HG02759 (cell line): Measurements from ENCODE around the gene LUC7L.
A peak's percentile ranks its signal among the peaks of the same experiment; 100 is the strongest.
"Not testable (repeated sequence)": the region's sequence is repeated elsewhere in the genome, so short reads cannot be mapped to it uniquely, and the experiment has no call there.

Source experiments
- ATAC-seq: cut with Tn5 transposase; IDR thresholded peaks from one replicate; pipeline ENCODE4 v1.9.1; 2021; ENCODE audit warnings: mild to moderate bottlenecking, moderate library complexity; ENCODE audit not compliant: unreplicated experiment

LUC7L gene

DNA sequence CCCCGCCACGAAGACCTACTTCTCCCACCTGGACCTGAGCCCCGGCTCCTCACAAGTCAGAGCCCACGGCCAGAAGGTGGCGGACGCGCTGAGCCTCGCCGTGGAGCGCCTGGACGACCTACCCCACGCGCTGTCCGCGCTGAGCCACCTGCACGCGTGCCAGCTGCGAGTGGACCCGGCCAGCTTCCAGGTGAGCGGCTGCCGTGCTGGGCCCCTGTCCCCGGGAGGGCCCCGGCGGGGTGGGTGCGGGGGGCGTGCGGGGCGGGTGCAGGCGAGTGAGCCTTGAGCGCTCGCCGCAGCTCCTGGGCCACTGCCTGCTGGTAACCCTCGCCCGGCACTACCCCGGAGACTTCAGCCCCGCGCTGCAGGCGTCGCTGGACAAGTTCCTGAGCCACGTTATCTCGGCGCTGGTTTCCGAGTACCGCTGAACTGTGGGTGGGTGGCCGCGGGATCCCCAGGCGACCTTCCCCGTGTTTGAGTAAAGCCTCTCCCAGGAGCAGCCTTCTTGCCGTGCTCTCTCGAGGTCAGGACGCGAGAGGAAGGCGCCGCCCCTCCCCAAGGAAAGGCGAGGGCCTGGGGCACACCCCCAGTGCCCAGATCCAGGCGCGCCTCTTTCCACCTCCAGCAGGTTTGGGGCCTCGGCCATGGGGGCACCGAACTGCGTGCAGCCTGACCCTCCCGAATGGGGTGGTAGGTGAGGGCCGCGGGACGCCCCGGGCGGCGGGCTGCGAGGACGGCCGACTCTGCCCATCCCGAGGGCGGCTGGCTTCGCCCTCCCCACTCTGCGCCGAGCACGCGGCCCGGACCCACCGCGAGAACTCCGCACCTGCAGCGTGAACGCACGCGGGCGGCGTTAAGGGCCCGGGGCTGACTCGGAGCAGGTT lies 48.3 kb downstream of the LUC7L start:
- peak; percentile 73 for ATAC-seq

- no peak for ATAC-seq
These were observed 49.1 kb downstream of the LUC7L start, which contains the start of gene HBQ1 for GRCh38 chr16:180101-180675. TSS of gene HBQ1 (plus strand) at chr16:180459. CDS start at chr16:180487, 28 bp downstream.

DNA sequence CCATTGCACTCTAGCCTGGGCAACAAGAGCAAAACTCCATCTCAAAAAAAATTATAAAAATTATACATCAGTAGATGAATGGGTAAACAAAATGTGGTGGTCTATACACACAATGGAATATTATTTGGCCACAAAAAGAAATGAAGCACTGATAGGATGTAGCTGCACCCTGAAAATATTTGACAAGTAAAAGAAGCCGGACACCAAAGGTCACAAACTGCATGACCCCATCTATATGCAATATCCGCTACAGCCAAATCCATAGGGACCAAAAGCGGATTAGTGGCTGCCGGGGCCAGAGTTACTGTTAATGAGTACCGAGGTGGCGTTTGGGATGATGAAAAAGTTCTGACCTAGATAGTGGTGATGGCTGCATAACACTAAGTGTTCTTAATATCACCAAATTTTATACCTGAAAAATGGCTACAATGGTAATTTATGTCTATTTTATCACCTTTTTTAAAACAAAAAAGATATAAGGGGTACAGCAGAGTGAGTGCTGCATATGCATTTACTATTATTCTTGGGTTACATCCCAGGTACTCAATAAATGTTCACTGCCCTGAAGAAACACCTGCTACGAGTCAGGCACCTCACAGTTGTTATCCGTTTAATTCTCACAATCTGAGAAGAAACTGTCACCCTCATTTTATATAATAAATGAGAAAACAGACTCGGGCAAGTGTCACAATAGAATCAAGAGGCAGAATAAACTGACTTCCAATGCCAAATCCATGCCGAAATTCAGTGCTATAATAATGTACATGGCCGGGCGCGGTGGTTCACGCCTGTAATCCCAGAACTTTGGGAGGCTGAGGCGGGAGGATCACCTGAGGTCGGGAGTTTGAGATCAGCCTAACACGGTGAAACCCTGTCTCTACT lies 49.8 kb downstream of the LUC7L start:
- ATAC-seq: no peak

DNA sequence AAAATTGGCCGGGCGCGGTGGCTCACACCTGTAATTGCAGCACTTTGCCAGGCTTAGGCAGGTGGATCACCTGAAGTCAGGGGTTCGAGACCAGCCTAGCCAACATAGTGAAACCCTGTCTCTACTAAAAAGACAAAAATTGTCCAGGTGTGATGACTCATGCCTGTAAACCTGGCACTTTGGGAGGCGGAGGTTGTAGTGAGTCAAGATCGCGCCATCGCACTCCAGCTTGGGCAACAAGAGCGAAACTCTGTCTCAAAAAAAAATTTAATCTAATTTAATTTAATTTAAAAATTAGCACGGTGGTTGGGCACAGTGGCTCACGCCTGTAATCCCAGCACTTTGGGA lies 50.6 kb downstream of the LUC7L start:
- ATAC-seq: no peak

- ATAC-seq: no peak
These were observed 51.1 kb downstream of the LUC7L start for GRCh38 chr16:177981-178667.

- no peak for ATAC-seq
These were observed 51.8 kb downstream of the LUC7L start for GRCh38 chr16:177394-177822.

DNA sequence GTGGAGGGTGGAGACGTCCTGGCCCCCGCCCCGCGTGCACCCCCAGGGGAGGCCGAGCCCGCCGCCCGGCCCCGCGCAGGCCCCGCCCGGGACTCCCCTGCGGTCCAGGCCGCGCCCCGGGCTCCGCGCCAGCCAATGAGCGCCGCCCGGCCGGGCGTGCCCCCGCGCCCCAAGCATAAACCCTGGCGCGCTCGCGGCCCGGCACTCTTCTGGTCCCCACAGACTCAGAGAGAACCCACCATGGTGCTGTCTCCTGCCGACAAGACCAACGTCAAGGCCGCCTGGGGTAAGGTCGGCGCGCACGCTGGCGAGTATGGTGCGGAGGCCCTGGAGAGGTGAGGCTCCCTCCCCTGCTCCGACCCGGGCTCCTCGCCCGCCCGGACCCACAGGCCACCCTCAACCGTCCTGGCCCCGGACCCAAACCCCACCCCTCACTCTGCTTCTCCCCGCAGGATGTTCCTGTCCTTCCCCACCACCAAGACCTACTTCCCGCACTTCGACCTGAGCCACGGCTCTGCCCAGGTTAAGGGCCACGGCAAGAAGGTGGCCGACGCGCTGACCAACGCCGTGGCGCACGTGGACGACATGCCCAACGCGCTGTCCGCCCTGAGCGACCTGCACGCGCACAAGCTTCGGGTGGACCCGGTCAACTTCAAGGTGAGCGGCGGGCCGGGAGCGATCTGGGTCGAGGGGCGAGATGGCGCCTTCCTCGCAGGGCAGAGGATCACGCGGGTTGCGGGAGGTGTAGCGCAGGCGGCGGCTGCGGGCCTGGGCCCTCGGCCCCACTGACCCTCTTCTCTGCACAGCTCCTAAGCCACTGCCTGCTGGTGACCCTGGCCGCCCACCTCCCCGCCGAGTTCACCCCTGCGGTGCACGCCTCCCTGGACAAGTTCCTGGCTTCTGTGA lies 52.5 kb downstream of the LUC7L start, which contains the start of gene HBA1:
Gene HBA1 (plus strand): TSS at position 204 of the 906 bp plus-strand sequence. CDS start 37 bp downstream, at position 241.
- ATAC-seq: not testable (repeated sequence)

- ATAC-seq: not testable (repeated sequence)
These were observed 53.2 kb downstream of the LUC7L start for GRCh38 chr16:176006-176405.

- no peak for ATAC-seq
These were observed 54.0 kb downstream of the LUC7L start for GRCh38 chr16:175011-175949.

DNA sequence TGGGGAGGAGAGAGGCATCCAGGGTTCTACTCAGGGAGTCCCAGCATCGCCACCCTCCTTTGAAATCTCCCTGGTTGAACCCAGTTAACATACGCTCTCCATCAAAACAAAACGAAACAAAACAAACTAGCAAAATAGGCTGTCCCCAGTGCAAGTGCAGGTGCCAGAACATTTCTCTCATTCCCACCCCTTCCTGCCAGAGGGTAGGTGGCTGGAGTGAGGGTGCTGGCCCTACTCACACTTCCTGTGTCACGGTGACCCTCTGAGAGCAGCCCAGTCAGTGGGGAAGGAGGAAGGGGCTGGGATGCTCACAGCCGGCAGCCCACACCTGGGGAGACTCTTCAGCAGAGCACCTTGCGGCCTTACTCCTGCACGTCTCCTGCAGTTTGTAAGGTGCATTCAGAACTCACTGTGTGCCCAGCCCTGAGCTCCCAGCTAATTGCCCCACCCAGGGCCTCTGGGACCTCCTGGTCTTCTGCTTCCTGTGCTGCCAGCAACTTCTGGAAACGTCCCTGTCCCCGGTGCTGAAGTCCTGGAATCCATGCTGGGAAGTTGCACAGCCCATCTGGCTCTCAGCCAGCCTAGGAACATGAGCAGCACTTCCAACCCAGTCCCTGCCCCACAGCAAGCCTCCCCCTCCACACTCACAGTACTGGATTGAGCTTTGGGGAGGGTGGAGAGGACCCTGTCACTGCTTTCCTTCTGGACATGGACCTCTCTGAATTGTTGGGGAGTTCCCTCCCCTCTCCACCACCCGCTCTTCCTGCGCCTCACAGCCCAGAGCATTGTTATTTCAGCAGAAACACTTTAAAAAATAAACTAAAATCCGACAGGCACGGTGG lies 55.1 kb downstream of the LUC7L start:
- not testable (repeated sequence) for ATAC-seq

GRCh38 chr16:173211-173854 lies 55.9 kb downstream of the LUC7L start:
- not testable (repeated sequence) for ATAC-seq

- ATAC-seq: not testable (repeated sequence)
These were observed 56.8 kb downstream of the LUC7L start, which contains the start of gene HBA2 for GRCh38 chr16:172374-172941. TSS of gene HBA2 (plus strand) at chr16:172876. CDS start at chr16:172913, 37 bp downstream.

- no peak for ATAC-seq
These were observed 58.5 kb downstream of the LUC7L start for GRCh38 chr16:170788-171187.

DNA sequence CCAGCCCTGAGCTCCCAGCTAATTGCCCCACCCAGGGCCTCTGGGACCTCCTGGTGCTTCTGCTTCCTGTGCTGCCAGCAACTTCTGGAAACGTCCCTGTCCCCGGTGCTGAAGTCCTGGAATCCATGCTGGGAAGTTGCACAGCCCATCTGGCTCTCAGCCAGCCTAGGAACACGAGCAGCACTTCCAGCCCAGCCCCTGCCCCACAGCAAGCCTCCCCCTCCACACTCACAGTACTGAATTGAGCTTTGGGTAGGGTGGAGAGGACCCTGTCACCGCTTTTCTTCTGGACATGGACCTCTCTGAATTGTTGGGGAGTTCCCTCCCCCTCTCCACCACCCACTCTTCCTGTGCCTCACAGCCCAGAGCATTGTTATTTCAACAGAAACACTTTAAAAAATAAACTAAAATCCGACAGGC lies 59.2 kb downstream of the LUC7L start:
- ATAC-seq: not testable (repeated sequence)

GRCh38 chr16:169014-169413 lies 60.2 kb downstream of the LUC7L start:
- ATAC-seq: no peak

DNA sequence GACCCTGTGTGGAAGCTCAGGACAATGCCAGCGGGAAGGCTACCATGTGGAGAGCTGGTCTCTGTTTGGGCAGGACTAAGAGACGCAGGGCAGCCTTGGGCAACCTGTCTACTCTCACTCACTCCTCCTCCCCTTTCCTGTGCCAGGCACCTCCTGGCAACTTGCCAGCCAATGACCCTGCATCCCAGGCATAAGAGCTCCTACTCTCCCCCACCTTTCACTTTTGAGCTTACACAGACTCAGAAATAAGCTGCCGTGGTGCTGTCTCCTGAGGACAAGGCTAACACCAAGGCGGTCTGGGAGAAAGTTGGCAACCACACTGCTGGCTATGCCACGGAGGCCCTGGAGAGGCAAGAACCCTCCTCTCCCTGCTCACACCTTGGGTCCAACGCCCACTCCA lies 60.8 kb downstream of the LUC7L start:
- ATAC-seq: no peak
